NT2/D1 (cell line): ENCODE measurements around the gene ATP1A1.

Source experiments
- YY1 ChIP-seq: IDR thresholded peaks from 2 replicates; pipeline ENCODE4 v1.6.1; 2011; ENCODE audit not compliant: insufficient read length, insufficient read depth
- ZNF274 ChIP-seq: IDR thresholded peaks from 2 replicates; pipeline ENCODE4 v1.6.1; 2011; ENCODE audit warnings: mild to moderate bottlenecking, low read depth, low read length

- TF ChIP-seq ZNF274: no peak
- TF ChIP-seq YY1: no peak
These were observed 23.7 kb downstream of the ATP1A1 start for GRCh38 chr1:116396769-116397168.
